ENCODE data around the gene OLFM1. TPM values are rescaled to one million over a fixed set of nuclear protein-coding genes. Genes with fewer than 3 reads are reported as not detected.

The OLFM1 gene
- total RNA-seq, 1 donor from 2014 or later, result 10.0 TPM

- intact Hi-C loops (cut with micrococcal nuclease), result no loop called here
- H3K27me3 ChIP-seq (ENCODE audit: low read depth), result peaks cover 76% of the 10 kb centered on the region
These were observed 14.3 kb upstream of the OLFM1 start for GRCh38 chr9:135073081-135073740.

DNA sequence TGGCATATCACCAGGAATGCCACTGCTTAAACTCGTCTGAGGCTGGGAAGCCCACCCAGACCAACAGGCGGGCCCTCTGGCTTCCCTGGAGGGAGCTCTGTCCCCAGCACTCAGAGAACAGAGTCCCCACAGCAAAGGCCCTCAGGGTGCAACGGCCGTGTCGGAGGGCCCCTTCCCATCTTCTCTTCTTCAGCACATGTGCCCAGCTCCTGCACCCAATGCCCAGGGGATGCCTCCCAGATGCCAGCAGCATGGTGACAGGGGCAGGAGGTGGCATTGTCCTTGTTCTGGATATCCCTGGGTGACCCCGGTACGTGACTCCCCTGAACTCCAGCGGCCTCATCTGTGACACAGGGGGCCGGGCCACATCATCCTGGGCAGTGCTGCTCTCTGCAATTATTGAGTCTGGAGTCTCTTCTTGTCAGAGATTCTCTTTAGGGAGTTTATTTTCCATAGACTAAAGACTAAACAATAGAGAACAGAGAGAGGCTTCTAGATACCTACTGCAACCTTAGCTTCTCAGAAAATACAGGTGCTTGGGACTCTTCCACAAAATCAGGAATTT lies 13.6 kb upstream of the OLFM1 start:
- Histone ChIP-seq H3K27ac (replicated peaks) (no peak overlapping the region), H3K4me3 (no peak overlapping the region), H3K4me1 (peaks cover 21% of the 10 kb centered on the region), H3K9me3 (replicated peaks) (no peaks in the 10 kb centered on the region), H3K36me3 (no peaks in the 10 kb centered on the region), H3K27me3 (ENCODE audit: low read depth) (peaks cover 76% of the 10 kb centered on the region)
- TF ChIP-seq, protein P1, sequence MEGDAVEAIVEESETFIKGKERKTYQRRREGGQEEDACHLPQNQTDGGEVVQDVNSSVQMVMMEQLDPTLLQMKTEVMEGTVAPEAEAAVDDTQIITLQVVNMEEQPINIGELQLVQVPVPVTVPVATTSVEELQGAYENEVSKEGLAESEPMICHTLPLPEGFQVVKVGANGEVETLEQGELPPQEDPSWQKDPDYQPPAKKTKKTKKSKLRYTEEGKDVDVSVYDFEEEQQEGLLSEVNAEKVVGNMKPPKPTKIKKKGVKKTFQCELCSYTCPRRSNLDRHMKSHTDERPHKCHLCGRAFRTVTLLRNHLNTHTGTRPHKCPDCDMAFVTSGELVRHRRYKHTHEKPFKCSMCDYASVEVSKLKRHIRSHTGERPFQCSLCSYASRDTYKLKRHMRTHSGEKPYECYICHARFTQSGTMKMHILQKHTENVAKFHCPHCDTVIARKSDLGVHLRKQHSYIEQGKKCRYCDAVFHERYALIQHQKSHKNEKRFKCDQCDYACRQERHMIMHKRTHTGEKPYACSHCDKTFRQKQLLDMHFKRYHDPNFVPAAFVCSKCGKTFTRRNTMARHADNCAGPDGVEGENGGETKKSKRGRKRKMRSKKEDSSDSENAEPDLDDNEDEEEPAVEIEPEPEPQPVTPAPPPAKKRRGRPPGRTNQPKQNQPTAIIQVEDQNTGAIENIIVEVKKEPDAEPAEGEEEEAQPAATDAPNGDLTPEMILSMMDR (IDR thresholded peaks at IDR 0.05; ENCODE audit: borderline replicate concordance), result no peak
- DNase-seq, result no peak
- intact Hi-C loops (cut with micrococcal nuclease), result no loop called here

More at GRCh38 chr9:135073081-135073740, 14.3 kb upstream of the OLFM1 start:
- TF ChIP-seq, protein P1 (IDR thresholded peaks at IDR 0.05; ENCODE audit: borderline replicate concordance), result no peak
- no peak for DNase-seq
- H3K36me3 ChIP-seq, result no peaks in the 10 kb centered on the region
- peaks cover 21% of the 10 kb centered on the region for H3K4me1 ChIP-seq
- H3K27ac ChIP-seq (replicated peaks), result no peak overlapping the region
- no peak overlapping the region for H3K4me3 ChIP-seq
- H3K9me3 ChIP-seq (replicated peaks), result no peaks in the 10 kb centered on the region

DNA sequence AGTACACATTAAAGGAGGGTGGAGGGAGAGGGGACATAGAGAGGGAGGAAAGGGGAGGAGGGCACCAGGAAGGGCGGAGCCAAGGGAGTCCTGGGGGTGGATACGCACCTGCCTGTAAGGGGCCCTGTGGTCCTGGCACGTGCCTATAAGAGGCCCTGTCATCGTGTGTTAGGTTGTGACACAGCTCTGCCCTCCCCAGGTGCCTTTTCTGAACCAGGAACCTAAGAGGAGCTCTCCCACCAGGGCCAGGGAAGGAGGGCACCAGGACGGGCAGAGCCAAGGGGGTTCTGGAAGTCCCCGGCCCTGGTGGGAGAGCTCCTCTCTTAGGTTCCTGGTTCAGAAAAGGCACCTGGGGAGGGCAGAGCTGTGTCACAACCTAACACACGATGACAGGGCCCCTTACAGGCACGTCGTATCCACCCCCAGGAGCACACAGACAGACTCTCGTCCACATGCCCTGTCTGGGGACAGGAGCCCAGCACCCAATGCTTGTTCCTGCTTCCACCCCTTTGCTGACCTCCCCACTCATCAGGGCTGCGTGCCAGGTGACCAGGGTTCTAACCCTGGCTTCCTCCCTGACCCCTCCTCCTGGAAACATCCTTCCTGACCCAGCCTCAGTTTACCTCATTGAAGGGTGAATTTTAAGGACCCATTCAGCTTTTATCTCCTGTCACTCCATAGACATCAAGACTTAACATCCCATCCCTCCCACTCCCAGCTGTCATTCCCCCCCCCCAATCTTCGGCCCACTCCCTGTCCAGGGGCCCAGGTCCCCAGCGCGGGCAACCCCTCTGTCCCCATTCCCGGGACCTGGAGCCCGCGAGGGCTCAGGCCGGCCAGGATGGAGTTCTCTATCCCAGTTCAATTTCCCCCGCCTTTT lies 12.9 kb upstream of the OLFM1 start:
- Histone ChIP-seq H3K36me3 (no peaks in the 10 kb centered on the region), H3K4me1 (peaks cover 21% of the 10 kb centered on the region), H3K4me3 (peak overlapping the region; percentile 73), H3K9me3 (replicated peaks) (no peaks in the 10 kb centered on the region), H3K27me3 (ENCODE audit: low read depth) (peaks cover 75% of the 10 kb centered on the region), H3K27ac (replicated peaks) (no peak overlapping the region)
- DNase-seq, result no peak
- TF ChIP-seq, protein P1 (IDR thresholded peaks at IDR 0.05; ENCODE audit: borderline replicate concordance), result no peak
- intact Hi-C loops (cut with micrococcal nuclease), result no loop called here

- Histone ChIP-seq H3K9me3 (replicated peaks) (no peaks in the 10 kb centered on the region), H3K27ac (replicated peaks) (peak overlapping the region; percentile 51)
- peak; percentile 63 for DNase-seq
These were observed 12.0 kb upstream of the OLFM1 start for GRCh38 chr9:135075234-135076142.

More at GRCh38 chr9:135075234-135076142, 12.0 kb upstream of the OLFM1 start:
- Histone ChIP-seq H3K27me3 (ENCODE audit: low read depth) (peaks cover 74% of the 10 kb centered on the region), H3K4me1 (peaks cover 21% of the 10 kb centered on the region), H3K4me3 (peak overlapping the region; percentile 73), H3K36me3 (no peaks in the 10 kb centered on the region)
- intact Hi-C loops (cut with micrococcal nuclease), result no loop called here
- TF ChIP-seq, protein P1 (IDR thresholded peaks at IDR 0.05; ENCODE audit: borderline replicate concordance), result no peak

All from left ventricle myocardium inferior (tissue), 1 donor.